ENCODE data around the gene ADAMTS7. TPM values are rescaled to one million over a fixed set of nuclear protein-coding genes. Genes with fewer than 3 reads are reported as not detected.
"Not testable (repeated sequence)": the region's sequence is repeated elsewhere in the genome, so short reads cannot be mapped to it uniquely, and the experiment has no call there.

The ADAMTS7 gene
- total and polyA plus RNA-seq, 2 of the 4 experiments (the other 2 are of a cell fraction), result 1.4 to 12.6 TPM

DNA sequence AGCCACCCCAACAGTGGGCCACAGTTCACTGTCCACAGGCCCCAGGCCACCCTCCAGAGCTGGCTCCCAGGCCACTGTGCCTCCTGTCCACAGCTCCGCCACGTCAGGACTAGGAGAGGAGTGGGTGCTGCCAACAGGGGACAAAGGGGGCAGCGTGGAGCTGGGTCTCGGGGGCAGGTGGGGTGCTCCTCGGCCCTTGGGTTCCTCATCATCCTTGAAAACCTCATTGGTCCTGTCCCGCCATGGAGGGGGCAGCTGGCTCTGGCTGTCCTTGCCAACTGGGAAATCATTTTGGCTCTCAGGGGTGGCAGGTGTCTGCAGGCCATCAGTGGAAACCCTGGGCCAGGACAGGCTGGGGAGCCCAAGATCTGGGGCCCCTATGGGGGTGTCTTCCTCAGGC lies 45.2 kb downstream of the ADAMTS7 start:
- TF ChIP-seq MXI1 (IDR thresholded peaks at IDR 0.05; ENCODE audit: borderline replicate concordance, low read depth, low read length) (no peak), CHD1 (IDR thresholded peaks at IDR 0.05; ENCODE audit: low read depth, low read length) (no peak), RCOR1 (IDR thresholded peaks at IDR 0.05; ENCODE audit: insufficient replicate concordance, low read length) (no peak), POLR2A (IDR thresholded peaks at IDR 0.05; ENCODE audit: low read depth, low read length) (no peak)
- H2AK5ac ChIP-seq (ENCODE audit: low read depth, low read length), result no peak overlapping the region
- ATAC-seq (ENCODE audit: low read depth) (no peak), DNase-seq (no peak)
- H3K23ac ChIP-seq (ENCODE audit: low read depth, low read length), result no peak overlapping the region
- no peak overlapping the region for H4K91ac ChIP-seq (ENCODE audit: insufficient read depth, low read depth, low read length)
- in situ Hi-C loops (cut with MboI; ENCODE audit: low sequenced_read_pairs) (no loop called here), intact Hi-C loops (cut with micrococcal nuclease) (no loop called here), dilution Hi-C loops (cut with HindIII; ENCODE audit: low sequenced_read_pairs, unreplicated experiment) (no loop called here)
- no peak overlapping the region for H2AK9ac ChIP-seq (replicated peaks; ENCODE audit: low read depth, low read length, poor library complexity)
- no peak overlapping the region for H2BK120ac ChIP-seq (ENCODE audit: low read depth, low read length)
- no peak overlapping the region for H2BK15ac ChIP-seq (ENCODE audit: low read depth, low read length)
- H2AFZ ChIP-seq (replicated peaks; ENCODE audit: low read length, poor library complexity), result no peak overlapping the region
- no peak overlapping the region for H3K4me2 ChIP-seq (ENCODE audit: low read depth, low read length)
- H3K4me3 ChIP-seq (ENCODE audit: insufficient read depth, low read depth, low read length), result no peak overlapping the region
- ChIA-PET POLR2A (ENCODE audit: unreplicated experiment) (no interaction called here), CTCF (no interaction called here)
- no peak overlapping the region for H3K14ac ChIP-seq (replicated peaks; ENCODE audit: low read depth, low read length)
- no peak overlapping the region for H4K5ac ChIP-seq (ENCODE audit: low read depth, low read length)
- H2BK5ac ChIP-seq (ENCODE audit: low read depth, low read length, poor library complexity, severe bottlenecking), result no peak overlapping the region
- no TSS peak for BruUV-seq (replicated peaks)
- H3K9ac ChIP-seq (ENCODE audit: low read depth, low read length), result no peak overlapping the region
- no peak overlapping the region for H3K27ac ChIP-seq (ENCODE audit: insufficient read depth, low read length)
- H3K4ac ChIP-seq (ENCODE audit: low read depth, low read length), result no peak overlapping the region
- H4K8ac ChIP-seq (ENCODE audit: low read depth in 2 of 2, low read length in 2 of 2), result no peak overlapping the region
- no peak overlapping the region for H3K56ac ChIP-seq (ENCODE audit: extremely low read depth, insufficient read depth, low read length)
- H3K27me3 ChIP-seq (ENCODE audit: control insufficient read depth, insufficient read depth, low read length), result no peaks in the 10 kb centered on the region
- 100% methylated on average over 1 of the region's 6 CpGs; no CpG with 5 or more reads in 1 of the 2 experiments for WGBS, 2 experiments (ENCODE audit: extremely low coverage in 2 of 2, insufficient read length in 1 of 2)
- no peak overlapping the region for H2BK20ac ChIP-seq (ENCODE audit: low read depth, low read length)
- no peaks in the 10 kb centered on the region for H3K79me1 ChIP-seq (ENCODE audit: low read depth in 1 of 2, low read length in 2 of 2)
- H3K18ac ChIP-seq (ENCODE audit: low read depth, low read length), result no peak overlapping the region
- H3K9me1 ChIP-seq (ENCODE audit: insufficient read depth, low read length), result no peaks in the 10 kb centered on the region
- H3K9me3 ChIP-seq (ENCODE audit: control insufficient read depth, insufficient read depth, low read length), result no peaks in the 10 kb centered on the region
- no peaks in the 10 kb centered on the region for H4K20me1 ChIP-seq (ENCODE audit: insufficient read depth, low read length)
- H3K4me1 ChIP-seq (ENCODE audit: control insufficient read depth, insufficient read depth, low read length), result no peaks in the 10 kb centered on the region
- H3K36me3 ChIP-seq (ENCODE audit: control insufficient read depth, insufficient read depth, low read length), result peaks cover 7% of the 10 kb centered on the region; the same call in 1 of the 2 replicates

GRCh38 chr15:78765154-78765860 lies 46.0 kb downstream of the ADAMTS7 start:
- in situ Hi-C loops (cut with MboI; ENCODE audit: low sequenced_read_pairs); H3K9me1 ChIP-seq (ENCODE audit: insufficient read depth, low read length); H3K79me1 ChIP-seq (ENCODE audit: low read depth in 1 of 2, low read length in 2 of 2); BruUV-seq (replicated peaks); H3K9ac ChIP-seq (ENCODE audit: low read depth, low read length); POLR2A ChIA-PET (ENCODE audit: unreplicated experiment); H4K20me1 ChIP-seq (ENCODE audit: insufficient read depth, low read length); H2BK20ac ChIP-seq (ENCODE audit: low read depth, low read length); H3K4ac ChIP-seq (ENCODE audit: low read depth, low read length); H2BK120ac ChIP-seq (ENCODE audit: low read depth, low read length); H3K4me3 ChIP-seq (ENCODE audit: insufficient read depth, low read depth, low read length); CTCF ChIA-PET; H2BK15ac ChIP-seq (ENCODE audit: low read depth, low read length); H2AK9ac ChIP-seq (replicated peaks; ENCODE audit: low read depth, low read length, poor library complexity); H3K27ac ChIP-seq (ENCODE audit: insufficient read depth, low read length); H3K4me1 ChIP-seq (ENCODE audit: control insufficient read depth, insufficient read depth, low read length); H2AK5ac ChIP-seq (ENCODE audit: low read depth, low read length); H3K9me3 ChIP-seq (ENCODE audit: control insufficient read depth, insufficient read depth, low read length); ATAC-seq (ENCODE audit: low read depth); DNase-seq; H3K14ac ChIP-seq (replicated peaks; ENCODE audit: low read depth, low read length); H3K36me3 ChIP-seq (ENCODE audit: control insufficient read depth, insufficient read depth, low read length); H3K4me2 ChIP-seq (ENCODE audit: low read depth, low read length); H3K23ac ChIP-seq (ENCODE audit: low read depth, low read length); H2AFZ ChIP-seq (replicated peaks; ENCODE audit: low read length, poor library complexity); H3K18ac ChIP-seq (ENCODE audit: low read depth, low read length); H4K8ac ChIP-seq (ENCODE audit: low read depth in 2 of 2, low read length in 2 of 2); H3K27me3 ChIP-seq (ENCODE audit: control insufficient read depth, insufficient read depth, low read length); H4K5ac ChIP-seq (ENCODE audit: low read depth, low read length); dilution Hi-C loops (cut with HindIII; ENCODE audit: low sequenced_read_pairs, unreplicated experiment); intact Hi-C loops (cut with micrococcal nuclease); H2BK5ac ChIP-seq (ENCODE audit: low read depth, low read length, poor library complexity, severe bottlenecking); H4K91ac ChIP-seq (ENCODE audit: insufficient read depth, low read depth, low read length); H3K56ac ChIP-seq (ENCODE audit: extremely low read depth, insufficient read depth, low read length): not testable (repeated sequence)
- no CpG with 5 or more reads among the region's 18 CpGs for whole genome bisulfite sequencing, 2 experiments (ENCODE audit: extremely low coverage in 2 of 2, insufficient read length in 1 of 2)

Data from IMR-90 (cell line).